Mucosa of stomach (tissue), 1 donor: ENCODE data around the gene SFXN5.
A peak's percentile ranks its signal among the peaks of the same experiment; 100 is the strongest.
"Not testable (repeated sequence)": the region's sequence is repeated elsewhere in the genome, so short reads cannot be mapped to it uniquely, and the experiment has no call there.

ENCODE experiments used
- H3K27me3 ChIP-seq: one replicate; pipeline ENCODE4 v1.7.0; 2013; ENCODE audit warnings: mild to moderate bottlenecking, low read length; ENCODE audit not compliant: control insufficient read depth, insufficient read depth
- H3K36me3 ChIP-seq: one replicate; pipeline ENCODE4 v1.7.0; 2013; ENCODE audit warnings: low read length; ENCODE audit not compliant: control insufficient read depth, insufficient read depth
- H3K4me1 ChIP-seq: one replicate; pipeline ENCODE4 v1.7.0; 2013; ENCODE audit warnings: mild to moderate bottlenecking, low read length; ENCODE audit not compliant: control insufficient read depth, insufficient read depth
- H3K4me3 ChIP-seq: one replicate; pipeline ENCODE4 v1.7.0; 2013; ENCODE audit warnings: low read length
- H3K9ac ChIP-seq: one replicate; pipeline ENCODE4 v1.7.0; 2013; ENCODE audit warnings: mild to moderate bottlenecking, low read length, moderate library complexity
- H3K9me3 ChIP-seq: one replicate; pipeline ENCODE4 v1.7.0; 2013; ENCODE audit warnings: mild to moderate bottlenecking, low read length, moderate library complexity; ENCODE audit not compliant: control insufficient read depth
- donor health status: Pancreatic carcinoma.

Gene SFXN5

GRCh38 chr2:73072129-73072395 is 550 bp upstream of the SFXN5 start:
- peak overlapping the region; percentile 94 for H3K4me3 ChIP-seq
- H3K9ac ChIP-seq, result peak overlapping the region; percentile 73
- no peaks in the 10 kb centered on the region for H3K9me3 ChIP-seq
- no peaks in the 10 kb centered on the region for H3K27me3 ChIP-seq
- H3K36me3 ChIP-seq, result no peaks in the 10 kb centered on the region
- peaks cover 21% of the 10 kb centered on the region for H3K4me1 ChIP-seq

DNA sequence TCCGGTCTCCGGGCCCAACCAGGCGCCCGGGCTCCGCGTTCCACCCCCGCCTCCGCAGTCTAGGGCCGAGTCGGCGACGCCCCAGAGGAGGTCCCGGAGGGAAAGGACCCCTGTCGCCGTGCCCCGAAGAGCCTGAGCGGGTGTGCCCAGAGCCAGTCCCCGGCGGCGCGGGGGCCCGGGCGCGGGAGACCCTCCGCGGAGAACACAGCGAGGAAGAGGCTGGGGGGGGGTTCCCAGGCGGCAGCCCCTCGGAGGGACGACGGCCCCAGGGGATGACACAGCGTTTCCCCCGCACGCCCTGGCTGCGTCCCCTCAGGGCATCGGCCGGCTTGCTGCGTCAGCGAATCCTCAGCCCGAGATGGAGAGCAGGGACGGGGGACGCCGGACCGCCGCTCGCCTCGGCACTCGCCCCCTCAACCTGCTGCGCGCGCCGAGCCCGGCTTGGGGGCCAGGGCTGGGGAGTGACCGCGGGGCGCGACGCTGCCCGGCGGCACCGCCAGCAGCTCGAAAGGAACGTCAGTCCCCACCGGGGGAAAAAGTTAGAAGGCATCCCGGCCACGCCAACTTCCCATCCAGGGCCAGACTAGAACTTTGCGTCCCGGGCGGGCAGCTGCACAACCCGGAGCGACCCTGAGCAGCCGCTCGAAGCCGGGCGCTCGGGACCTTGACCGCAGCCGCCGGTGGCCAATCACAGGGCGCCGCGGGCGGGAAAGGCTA is 711 bp downstream of the SFXN5 start:
- Histone ChIP-seq H3K27me3 (no peaks in the 10 kb centered on the region), H3K4me1 (peaks cover 21% of the 10 kb centered on the region), H3K36me3 (no peaks in the 10 kb centered on the region), H3K4me3 (peak overlapping the region; percentile 94), H3K9me3 (no peaks in the 10 kb centered on the region), H3K9ac (peak overlapping the region; percentile 73)

DNA sequence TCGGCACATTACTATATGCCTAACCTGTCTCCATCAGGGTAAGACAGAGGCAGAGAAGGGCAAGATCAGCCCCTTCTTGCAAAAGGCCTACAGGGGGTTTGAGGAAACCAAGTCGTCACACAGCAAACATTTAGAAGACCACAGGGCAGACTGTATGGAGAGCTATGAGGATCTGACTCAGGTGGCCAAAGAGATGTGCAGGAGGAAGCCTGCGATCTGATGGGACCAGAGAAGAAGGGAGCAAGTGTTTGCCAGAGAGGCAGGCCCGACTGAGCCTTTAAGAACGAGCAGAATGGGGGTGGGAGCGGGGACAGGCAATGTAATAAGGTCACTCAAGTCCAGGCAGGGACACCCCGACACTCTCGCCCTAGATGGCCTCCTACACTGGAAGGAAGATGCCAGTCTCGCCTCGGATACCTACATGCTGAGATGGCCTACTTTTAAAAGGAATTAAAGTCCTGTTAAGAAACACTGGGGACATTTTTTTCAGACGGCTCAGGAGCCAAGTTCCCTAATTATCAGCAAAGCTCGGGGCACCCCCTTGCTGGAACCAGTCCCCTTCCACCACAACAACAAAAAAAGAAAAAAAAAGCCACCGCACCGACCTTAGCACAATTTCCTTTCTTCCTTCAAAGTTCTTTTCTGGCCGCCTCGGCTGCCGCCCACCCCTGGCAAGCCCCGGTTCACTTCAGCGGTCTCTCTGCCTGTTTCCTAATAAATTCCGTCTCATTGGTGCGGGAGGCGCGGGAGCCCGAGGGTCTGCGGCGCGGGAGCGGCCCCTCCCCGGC is 1.5 kb downstream of the SFXN5 start:
- no peaks in the 10 kb centered on the region for H3K27me3 ChIP-seq
- H3K36me3 ChIP-seq, result no peaks in the 10 kb centered on the region
- peak overlapping the region; percentile 69 for H3K4me3 ChIP-seq
- peak overlapping the region; percentile 73 for H3K9ac ChIP-seq
- H3K4me1 ChIP-seq, result peaks cover 21% of the 10 kb centered on the region
- H3K9me3 ChIP-seq, result no peaks in the 10 kb centered on the region

DNA sequence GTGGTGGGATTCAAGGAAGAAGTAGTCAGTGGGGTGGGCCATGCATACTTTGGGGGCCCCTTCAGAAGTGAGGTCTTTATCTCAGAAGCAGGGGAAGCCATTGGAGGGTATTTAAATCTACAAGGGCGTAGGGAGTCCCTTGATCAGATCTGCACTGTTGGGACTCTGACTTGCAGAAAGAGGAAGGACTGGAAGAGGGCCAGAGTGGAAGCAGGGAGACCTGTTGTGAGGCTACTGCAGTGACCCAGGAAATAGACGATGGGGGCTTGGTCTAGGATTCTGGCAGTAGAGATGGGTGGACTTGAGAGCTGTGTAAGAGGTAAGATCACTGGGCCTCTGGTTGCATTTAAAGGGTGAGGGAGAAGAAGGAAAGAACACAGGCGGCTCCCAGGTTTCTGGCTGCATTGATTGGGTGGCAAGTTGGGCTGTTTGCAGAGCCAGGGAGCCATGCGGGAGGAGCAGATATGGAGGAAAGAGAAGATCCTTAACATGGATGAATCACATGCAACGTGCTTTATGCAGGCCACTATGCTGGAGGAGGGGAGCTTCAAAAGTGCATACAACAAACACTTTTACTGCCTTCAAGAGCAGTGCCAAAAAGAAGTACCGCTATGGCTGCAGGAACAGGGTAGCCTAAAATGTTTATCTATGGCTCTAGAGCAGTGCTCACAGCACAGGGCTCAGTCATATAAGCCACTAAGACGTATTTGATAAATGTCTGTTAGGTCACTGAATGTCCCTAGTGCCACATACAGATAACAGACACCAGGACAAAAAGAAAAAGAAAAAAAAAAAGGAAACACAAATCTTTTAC is 2.3 kb downstream of the SFXN5 start:
- H3K4me1 ChIP-seq, result peaks cover 24% of the 10 kb centered on the region
- peak overlapping the region; percentile 73 for H3K9ac ChIP-seq
- H3K27me3 ChIP-seq, result no peaks in the 10 kb centered on the region
- H3K9me3 ChIP-seq, result no peaks in the 10 kb centered on the region
- H3K36me3 ChIP-seq, result no peaks in the 10 kb centered on the region
- no peak overlapping the region for H3K4me3 ChIP-seq

DNA sequence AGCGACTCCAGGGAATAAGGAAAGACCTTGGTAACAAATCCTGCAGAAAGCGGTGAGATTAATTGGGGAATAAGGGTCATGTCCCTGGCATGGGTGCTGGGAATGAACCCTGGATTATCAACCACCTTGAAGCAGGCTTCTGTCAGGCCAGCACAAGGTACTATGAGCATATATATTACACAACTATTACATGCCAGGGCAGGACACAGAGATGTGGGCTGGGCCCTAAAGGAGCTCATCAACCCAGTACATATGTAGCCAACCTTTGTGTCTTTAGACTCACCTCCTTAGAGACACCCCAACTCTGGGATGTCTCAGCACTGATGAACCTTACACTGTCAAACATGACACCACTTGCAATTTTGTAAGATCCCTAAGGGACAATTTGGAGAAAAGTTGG is 3.4 kb downstream of the SFXN5 start:
- peaks cover 35% of the 10 kb centered on the region for H3K4me1 ChIP-seq
- H3K9me3 ChIP-seq, result no peaks in the 10 kb centered on the region
- no peak overlapping the region for H3K9ac ChIP-seq
- H3K27me3 ChIP-seq, result no peaks in the 10 kb centered on the region
- no peaks in the 10 kb centered on the region for H3K36me3 ChIP-seq
- H3K4me3 ChIP-seq, result no peak overlapping the region

DNA sequence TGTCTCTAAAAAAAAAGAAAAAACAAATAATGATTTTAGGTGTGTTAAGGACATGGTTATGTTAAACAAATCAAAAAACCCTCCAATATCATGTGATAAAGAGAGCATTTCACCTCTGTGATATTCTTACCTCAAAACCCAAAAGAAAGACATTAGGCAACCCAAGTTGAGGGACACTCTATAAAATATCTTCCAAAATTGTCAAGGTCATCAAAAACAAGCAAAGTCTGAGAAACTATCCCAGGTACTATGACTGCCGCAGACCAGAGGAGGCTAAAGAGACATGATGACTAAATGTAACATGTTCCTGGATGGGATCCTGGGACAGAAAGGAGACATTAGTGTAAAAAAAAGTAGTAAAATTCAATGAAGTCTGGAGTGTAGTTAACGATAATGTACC is 4.5 kb downstream of the SFXN5 start:
- Histone ChIP-seq H3K4me1 (peaks cover 32% of the 10 kb centered on the region), H3K27me3 (no peaks in the 10 kb centered on the region), H3K36me3 (no peaks in the 10 kb centered on the region), H3K9me3 (no peaks in the 10 kb centered on the region), H3K9ac (no peak overlapping the region), H3K4me3 (no peak overlapping the region)

- H3K4me3 ChIP-seq, H3K36me3 ChIP-seq, H3K27me3 ChIP-seq, H3K9ac ChIP-seq, H3K9me3 ChIP-seq: not testable (repeated sequence)
- H3K4me1 ChIP-seq, result peaks cover 26% of the 10 kb centered on the region
Observed at GRCh38 chr2:73065070-73065469, 6.4 kb downstream of the SFXN5 start.

DNA sequence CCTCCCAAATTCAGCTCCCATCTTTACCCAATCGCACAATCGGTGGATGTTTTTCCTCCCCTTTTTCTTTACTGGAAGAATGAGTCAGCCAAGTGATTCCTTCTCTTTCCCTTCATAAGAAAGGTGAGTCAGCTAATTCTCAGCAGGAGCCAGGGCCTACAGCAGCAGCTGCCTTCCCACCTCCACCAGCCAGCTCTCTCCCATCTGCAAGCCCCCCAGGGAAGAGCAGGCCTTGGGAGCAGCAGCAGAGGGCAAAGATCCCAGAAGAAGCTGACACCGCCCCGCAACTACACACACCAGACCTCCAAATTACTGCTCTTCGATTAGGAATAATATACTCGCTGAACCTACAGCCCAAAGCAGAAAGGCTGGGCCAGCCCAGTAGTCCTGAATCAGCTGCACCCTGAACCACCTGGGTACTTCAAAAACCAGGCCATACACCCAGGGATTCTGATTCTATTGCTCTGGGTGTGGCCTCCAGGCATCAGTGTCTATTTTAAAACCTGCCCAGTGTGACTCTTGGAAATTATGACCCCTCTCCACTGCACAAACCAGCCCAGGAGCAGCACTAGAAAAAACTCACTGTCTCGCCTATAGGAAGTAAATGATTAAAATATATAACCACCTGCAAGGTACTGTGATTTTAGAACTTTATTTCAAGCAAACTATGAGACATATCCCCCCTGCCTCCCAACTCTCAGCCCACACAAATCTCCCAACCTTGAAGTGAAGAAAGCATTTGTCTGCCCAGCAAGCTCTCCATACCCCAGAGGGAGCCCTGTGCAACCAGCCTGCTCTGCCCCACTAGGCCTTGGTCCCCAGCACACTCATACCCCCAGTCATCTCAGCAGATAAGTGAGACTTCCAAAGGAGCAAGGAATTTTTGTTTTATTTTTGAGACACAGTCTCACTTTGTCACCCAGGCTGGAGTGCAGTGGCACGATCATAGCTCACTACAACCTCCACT is 7.3 kb downstream of the SFXN5 start:
- peaks cover 18% of the 10 kb centered on the region for H3K4me1 ChIP-seq
- H3K9me3 ChIP-seq, result no peaks in the 10 kb centered on the region
- no peak overlapping the region for H3K4me3 ChIP-seq
- no peaks in the 10 kb centered on the region for H3K36me3 ChIP-seq
- no peak overlapping the region for H3K9ac ChIP-seq
- H3K27me3 ChIP-seq, result no peaks in the 10 kb centered on the region

- H3K9ac ChIP-seq, result no peak overlapping the region
- H3K9me3 ChIP-seq, result no peaks in the 10 kb centered on the region
- H3K4me1 ChIP-seq, result peaks cover 15% of the 10 kb centered on the region
- no peak overlapping the region for H3K4me3 ChIP-seq
- no peaks in the 10 kb centered on the region for H3K27me3 ChIP-seq
- H3K36me3 ChIP-seq, result no peaks in the 10 kb centered on the region
Observed at GRCh38 chr2:73063472-73063871, 8.0 kb downstream of the SFXN5 start.

DNA sequence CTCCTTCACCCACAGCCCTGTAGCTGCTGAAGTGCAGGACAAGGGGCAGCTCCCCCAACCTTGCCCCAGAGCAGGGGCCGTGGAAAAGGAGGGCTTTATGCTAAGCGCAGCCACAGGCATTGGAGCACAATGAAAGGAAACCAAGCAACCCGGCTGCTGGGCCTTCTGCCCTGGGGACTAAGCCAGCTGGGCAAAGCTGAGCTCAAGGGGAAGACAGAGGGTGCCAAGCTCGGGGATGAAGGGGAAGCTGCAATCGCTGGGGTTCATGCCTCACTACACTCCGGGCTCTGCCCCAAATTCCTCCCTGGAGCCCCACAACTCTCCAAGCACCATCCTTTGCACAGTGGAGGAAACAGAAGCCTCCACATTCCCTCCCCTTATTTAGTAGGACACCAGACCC is 12.4 kb downstream of the SFXN5 start:
- no peaks in the 10 kb centered on the region for H3K9me3 ChIP-seq
- H3K36me3 ChIP-seq, result no peaks in the 10 kb centered on the region
- peaks cover 10% of the 10 kb centered on the region for H3K4me1 ChIP-seq
- H3K9ac ChIP-seq, result no peak overlapping the region
- H3K27me3 ChIP-seq, result no peaks in the 10 kb centered on the region
- no peak overlapping the region for H3K4me3 ChIP-seq

GRCh38 chr2:73054980-73055379 is 16.5 kb downstream of the SFXN5 start:
- Histone ChIP-seq H3K4me1 (no peaks in the 10 kb centered on the region), H3K4me3 (no peak overlapping the region), H3K9me3 (no peaks in the 10 kb centered on the region), H3K36me3 (no peaks in the 10 kb centered on the region), H3K9ac (no peak overlapping the region), H3K27me3 (no peaks in the 10 kb centered on the region)
